Parathyroid adenoma (tissue), 2 donors: ENCODE data around the gene GRID1.

Experiments used
- H2AFZ ChIP-seq: fragments of 300-600 bp; sonication (generic); one replicate; pipeline ENCODE4 v1.7.0; 2017; ENCODE audit warnings: antibody characterized with exemption, mild to moderate bottlenecking
- H3K27ac ChIP-seq: fragments of 300-600 bp; sonication (generic); one replicate; pipeline ENCODE4 v1.7.0; 2017
- H3K27me3 ChIP-seq: fragments of 300-600 bp; sonication (generic); one replicate; pipeline ENCODE4 v1.7.0; 2017; ENCODE audit warnings: low read length; ENCODE audit not compliant: control insufficient read depth, insufficient read depth
- H3K36me3 ChIP-seq: fragments of 300-600 bp; sonication (generic); one replicate; pipeline ENCODE4 v1.7.0; 2017; ENCODE audit warnings: low read length; ENCODE audit not compliant: control insufficient read depth, insufficient read depth
- H3K4me1 ChIP-seq: fragments of 300-600 bp; sonication (generic); one replicate; pipeline ENCODE4 v1.7.0; 2017; ENCODE audit warnings: control low read depth
- H3K4me2 ChIP-seq: fragments of 300-600 bp; sonication (generic); one replicate; pipeline ENCODE4 v1.7.0; 2017; ENCODE audit warnings: low read length
- H3K4me3 ChIP-seq: fragments of 300-600 bp; sonication (generic); one replicate; pipeline ENCODE4 v1.7.0; 2017; ENCODE audit warnings: low read depth, low read length
- H3K79me2 ChIP-seq: fragments of 300-600 bp; sonication (generic); one replicate; pipeline ENCODE4 v1.7.0; 2017; ENCODE audit warnings: control low read depth
- H3K9ac ChIP-seq: fragments of 300-600 bp; sonication (generic); one replicate; pipeline ENCODE4 v1.7.0; 2017; ENCODE audit warnings: mild to moderate bottlenecking
- H3K9me3 ChIP-seq: fragments of 300-600 bp; sonication (generic); one replicate; pipeline ENCODE4 v1.7.0; 2017; ENCODE audit warnings: low read length; ENCODE audit not compliant: control insufficient read depth
- CTCF ChIP-seq: fragments of 300-600 bp; sonication (generic); IDR thresholded peaks from one replicate; pipeline ENCODE4 v1.7.0; 2017; ENCODE audit warnings: antibody characterized with exemption, mild to moderate bottlenecking
- donor health status: primary hyperparathyroidism.

The GRID1 gene

DNA sequence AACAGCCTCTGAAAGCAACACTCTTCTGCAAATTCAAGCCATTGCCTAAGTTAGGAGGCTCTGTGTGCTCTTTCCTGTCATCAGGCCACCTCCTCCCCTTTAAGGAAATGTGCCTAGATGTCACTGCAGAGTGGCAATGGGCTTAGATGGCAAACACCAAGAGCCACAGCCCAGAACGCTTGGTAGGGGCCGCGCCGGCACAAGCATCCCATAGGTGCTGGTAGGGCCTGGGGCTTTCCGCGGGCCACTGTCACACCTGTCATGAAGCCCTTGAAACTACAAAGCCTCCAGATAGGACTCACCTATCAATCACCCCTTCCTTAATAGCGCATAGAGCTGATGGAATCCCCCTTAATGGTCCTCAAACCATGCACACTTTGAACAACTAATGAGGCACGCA lies 299.9 kb downstream of the GRID1 start:
- H3K79me2 ChIP-seq = no peaks in the 10 kb centered on the region
- H2AFZ ChIP-seq = no peak overlapping the region
- H3K27ac ChIP-seq = no peak overlapping the region
- H3K4me1 ChIP-seq = no peaks in the 10 kb centered on the region
- no peak overlapping the region for H3K9ac ChIP-seq
- H3K4me2 ChIP-seq = no peak overlapping the region
- TF ChIP-seq CTCF = no peak
- no peaks in the 10 kb centered on the region for H3K9me3 ChIP-seq
- no peak overlapping the region for H3K4me3 ChIP-seq
- no peaks in the 10 kb centered on the region for H3K36me3 ChIP-seq
- no peaks in the 10 kb centered on the region for H3K27me3 ChIP-seq

DNA sequence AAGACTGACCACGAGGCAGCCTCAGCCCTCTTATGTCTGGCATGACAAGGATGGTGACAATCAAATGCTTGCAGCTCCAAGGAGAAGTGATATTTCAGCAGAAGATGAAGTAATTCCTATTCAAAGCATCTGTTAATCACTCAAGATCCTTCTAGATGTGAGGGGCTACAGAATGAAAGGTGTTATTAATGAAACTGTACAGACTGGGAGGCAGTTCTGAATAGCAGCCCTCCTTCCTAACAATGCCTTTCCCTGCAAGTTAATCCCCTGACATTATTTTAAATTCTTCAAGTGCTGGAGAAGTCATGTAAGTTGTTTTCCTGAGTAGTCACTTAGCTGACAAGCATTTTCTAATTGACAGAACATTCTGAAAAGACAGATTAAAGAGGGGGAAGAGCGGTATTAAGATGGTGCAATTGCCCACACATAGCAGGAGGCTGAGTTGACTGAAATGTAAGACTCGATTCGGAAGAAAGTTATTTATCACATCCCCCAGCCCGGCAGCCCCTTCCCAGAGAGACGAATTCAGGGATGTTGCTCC lies 300.8 kb downstream of the GRID1 start:
- Histone ChIP-seq H3K9me3 (no peaks in the 10 kb centered on the region), H3K4me2 (no peak overlapping the region), H3K4me1 (no peaks in the 10 kb centered on the region), H2AFZ (no peak overlapping the region), H3K9ac (no peak overlapping the region), H3K36me3 (no peaks in the 10 kb centered on the region), H3K27me3 (no peaks in the 10 kb centered on the region), H3K27ac (no peak overlapping the region), H3K79me2 (no peaks in the 10 kb centered on the region), H3K4me3 (no peak overlapping the region)
- no peak for TF ChIP-seq CTCF

DNA sequence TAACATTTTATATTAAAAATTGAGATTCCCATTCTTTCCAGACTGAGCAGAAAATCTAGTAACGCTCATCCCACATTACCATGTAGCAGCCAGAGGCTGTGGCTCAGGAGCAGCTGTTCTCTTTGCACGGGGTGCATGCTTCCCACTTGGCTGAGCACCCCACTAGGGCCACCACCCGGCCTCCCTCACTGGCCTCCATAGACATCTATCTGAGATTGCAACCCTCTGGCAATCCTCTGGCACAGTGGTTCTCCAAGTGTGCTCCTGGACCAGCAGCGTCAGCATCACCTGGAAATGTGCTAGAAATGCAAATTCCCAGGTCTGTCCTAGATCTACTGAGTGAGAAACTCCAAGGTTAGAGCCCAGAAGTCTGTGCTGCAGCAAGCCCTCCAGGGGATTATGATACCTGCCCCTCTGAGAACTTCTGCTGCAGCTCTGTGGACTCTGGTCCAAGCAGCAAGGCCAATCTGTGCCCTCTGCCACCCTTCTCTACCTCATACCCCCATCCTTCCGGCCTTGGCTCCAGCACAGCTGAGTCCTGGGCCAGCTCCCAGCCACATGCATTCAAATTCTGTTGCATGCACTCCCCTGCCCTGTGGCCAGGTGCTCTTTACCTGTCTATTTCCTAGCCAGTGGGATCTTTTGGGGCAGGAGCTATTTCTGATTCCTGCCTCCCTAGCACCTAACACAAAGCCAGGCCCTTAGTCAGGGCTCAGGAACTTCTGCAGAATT lies 301.5 kb downstream of the GRID1 start:
- H3K36me3 ChIP-seq = no peaks in the 10 kb centered on the region
- H3K9me3 ChIP-seq = no peaks in the 10 kb centered on the region
- no peaks in the 10 kb centered on the region for H3K79me2 ChIP-seq
- H3K27me3 ChIP-seq = no peaks in the 10 kb centered on the region
- H2AFZ ChIP-seq = no peak overlapping the region
- H3K9ac ChIP-seq = no peak overlapping the region
- no peak overlapping the region for H3K4me3 ChIP-seq
- no peak for TF ChIP-seq CTCF
- H3K27ac ChIP-seq = no peak overlapping the region
- no peak overlapping the region for H3K4me2 ChIP-seq
- H3K4me1 ChIP-seq = no peaks in the 10 kb centered on the region

DNA sequence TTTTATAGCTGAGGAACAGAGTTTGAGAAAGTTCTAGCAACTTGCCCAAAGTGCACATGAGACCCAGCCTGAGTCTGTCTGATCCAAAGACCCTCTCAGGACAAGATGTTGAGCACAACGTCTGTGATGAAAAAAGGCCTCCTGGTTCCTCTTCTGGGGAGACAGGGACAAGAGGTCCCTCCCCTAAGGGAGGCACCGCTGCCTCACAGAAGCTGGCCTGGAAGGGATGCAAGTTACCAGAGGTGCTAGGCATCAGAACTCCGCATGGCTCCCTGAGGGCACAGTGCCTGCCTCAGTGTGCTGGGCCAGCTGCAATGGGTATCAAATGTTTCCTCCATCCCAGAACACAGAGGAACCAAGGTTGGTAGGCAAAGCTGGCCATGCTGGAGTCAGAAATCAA lies 302.4 kb downstream of the GRID1 start:
- H2AFZ ChIP-seq = no peak overlapping the region
- H3K79me2 ChIP-seq = no peaks in the 10 kb centered on the region
- no peaks in the 10 kb centered on the region for H3K36me3 ChIP-seq
- no peak for TF ChIP-seq CTCF
- no peaks in the 10 kb centered on the region for H3K4me1 ChIP-seq
- no peak overlapping the region for H3K9ac ChIP-seq
- H3K27ac ChIP-seq = no peak overlapping the region
- no peak overlapping the region for H3K4me2 ChIP-seq
- H3K9me3 ChIP-seq = no peaks in the 10 kb centered on the region
- H3K27me3 ChIP-seq = no peaks in the 10 kb centered on the region
- H3K4me3 ChIP-seq = no peak overlapping the region

- H3K4me1 ChIP-seq = no peaks in the 10 kb centered on the region
- no peaks in the 10 kb centered on the region for H3K9me3 ChIP-seq
- no peak overlapping the region for H3K27ac ChIP-seq
- H3K27me3 ChIP-seq = no peaks in the 10 kb centered on the region
- TF ChIP-seq CTCF = no peak
- no peaks in the 10 kb centered on the region for H3K36me3 ChIP-seq
- H2AFZ ChIP-seq = no peak overlapping the region
- no peak overlapping the region for H3K4me3 ChIP-seq
- no peaks in the 10 kb centered on the region for H3K79me2 ChIP-seq
- no peak overlapping the region for H3K9ac ChIP-seq
- no peak overlapping the region for H3K4me2 ChIP-seq
Measured at GRCh38 chr10:86063341-86063740, 303.3 kb downstream of the GRID1 start.
